Activated B cell treated with CpG ODN at 0.5 μM for 24 hours (primary cell): ENCODE measurements around the gene CDC16. TPM values are rescaled to one million over a fixed set of nuclear protein-coding genes. Genes with fewer than 3 reads are reported as not detected.

Source experiments
- ATAC-seq: fragments of 200-7000 bp; cut with Tn5 transposase; one replicate; pipeline ENCODE4 v1.10.0; 2021; ENCODE audit warnings: low read depth, mild to moderate bottlenecking, moderate library complexity
- CTCF ChIA-PET: fragments of 350-600 bp; sonication (Branson Sonifier 250); formaldehyde crosslinking; loops from one replicate; lab custom pipeline; 2021; ENCODE audit warnings: antibody characterized with exemption; lab: Charles Lee
- POLR2A ChIA-PET: fragments of 350-600 bp; sonication (Branson Sonifier 250); formaldehyde crosslinking; loops from one replicate; lab custom pipeline; 2021; ENCODE audit warnings: antibody characterized with exemption; lab: Charles Lee
- DNase-seq: peaks from one replicate; pipeline ENCODE4 v3.0.0; 2022
- H3K27ac Mint-ChIP-seq: one replicate; pipeline ENCODE4 v1.8.0; 2020; ENCODE audit warnings: mixed read lengths
- H3K27me3 Mint-ChIP-seq: one replicate; pipeline ENCODE4 v1.8.0; 2021; ENCODE audit warnings: mixed read lengths
- H3K36me3 Mint-ChIP-seq: one replicate; pipeline ENCODE4 v1.8.0; 2021; ENCODE audit warnings: low read depth, mixed read lengths
- H3K4me1 Mint-ChIP-seq: one replicate; pipeline ENCODE4 v1.8.0; 2021; ENCODE audit warnings: mixed read lengths
- H3K4me3 Mint-ChIP-seq: one replicate; pipeline ENCODE4 v1.8.0; 2020; ENCODE audit warnings: mild to moderate bottlenecking, mixed read lengths
- H3K9me3 Mint-ChIP-seq: one replicate; pipeline ENCODE4 v1.8.0; 2020; ENCODE audit warnings: mixed read lengths
- CTCF ChIP-seq: fragments of 200-600 bp; IDR thresholded peaks from one replicate; pipeline ENCODE4 v1.8.0; 2022; ENCODE audit warnings: antibody characterized with exemption, mild to moderate bottlenecking
- intact Hi-C: fragments of 100-400 bp; cut with micrococcal nuclease; formaldehyde crosslinking; loops from one replicate; pipeline ENCODE4 v1.15.1; 2024
- total RNA-seq: library from RNA; stranded (reverse); gene quantifications from 2 replicates; pipeline ENCODE4 v1.2.3, GENCODE V29; 2022

CDC16 gene
- total RNA-seq, 1 donor from 2014 or later = 98.0 TPM

- Mint-ChIP-seq H3K4me1 (peaks cover 11% of the 10 kb centered on the region), H3K4me3 (no peak overlapping the region), H3K27me3 (no peaks in the 10 kb centered on the region), H3K27ac (no peak overlapping the region), H3K36me3 (peaks cover 83% of the 10 kb centered on the region), H3K9me3 (no peaks in the 10 kb centered on the region)
- intact Hi-C loops = no loop called here
- CTCF ChIA-PET = no interaction called here
- DNase-seq = no peak
- ATAC-seq = no peak
- TF ChIP-seq CTCF = no peak
- POLR2A ChIA-PET = no interaction called here
Observed at GRCh38 chr13:114288157-114288591, 53.5 kb downstream of the CDC16 start.

- H3K36me3 Mint-ChIP-seq = peaks cover 62% of the 10 kb centered on the region
- no peaks in the 10 kb centered on the region for H3K9me3 Mint-ChIP-seq
- H3K4me1 Mint-ChIP-seq = no peaks in the 10 kb centered on the region
- CTCF ChIA-PET = no interaction called here
- intact Hi-C loops = no loop called here
- ATAC-seq (no peak), DNase-seq (no peak)
- H3K4me3 Mint-ChIP-seq = no peak overlapping the region
- POLR2A ChIA-PET = no interaction called here
- H3K27ac Mint-ChIP-seq = no peak overlapping the region
- no peaks in the 10 kb centered on the region for H3K27me3 Mint-ChIP-seq
- TF ChIP-seq CTCF = no peak
Observed at GRCh38 chr13:114296448-114296847, 61.8 kb downstream of the CDC16 start.

GRCh38 chr13:114296902-114297301, 62.2 kb downstream of the CDC16 start:
- Mint-ChIP-seq H3K36me3 (peaks cover 62% of the 10 kb centered on the region), H3K4me3 (no peak overlapping the region), H3K4me1 (no peaks in the 10 kb centered on the region), H3K27me3 (no peaks in the 10 kb centered on the region), H3K9me3 (no peaks in the 10 kb centered on the region), H3K27ac (no peak overlapping the region)
- no peak for DNase-seq
- TF ChIP-seq CTCF = no peak
- intact Hi-C loops = no loop called here
- CTCF ChIA-PET = no interaction called here
- POLR2A ChIA-PET = no interaction called here
- ATAC-seq = no peak

GRCh38 chr13:114298866-114299265, 64.2 kb downstream of the CDC16 start:
- Mint-ChIP-seq H3K4me1 (no peaks in the 10 kb centered on the region), H3K4me3 (no peak overlapping the region), H3K27me3 (no peaks in the 10 kb centered on the region), H3K27ac (no peak overlapping the region), H3K36me3 (peaks cover 63% of the 10 kb centered on the region), H3K9me3 (no peaks in the 10 kb centered on the region)
- no peak for TF ChIP-seq CTCF
- ChIA-PET POLR2A (no interaction called here), CTCF (no interaction called here)
- DNase-seq (no peak), ATAC-seq (no peak)
- intact Hi-C loops = no loop called here

- Mint-ChIP-seq H3K36me3 (peaks cover 63% of the 10 kb centered on the region), H3K4me1 (no peaks in the 10 kb centered on the region), H3K9me3 (no peaks in the 10 kb centered on the region), H3K27me3 (no peaks in the 10 kb centered on the region), H3K27ac (no peak overlapping the region), H3K4me3 (no peak overlapping the region)
- intact Hi-C loops = no loop called here
- POLR2A ChIA-PET = no interaction called here
- no peak for DNase-seq
- TF ChIP-seq CTCF = no peak
- CTCF ChIA-PET = interaction anchor here (0.6 kb wide), 1 partner anchor 53 kb away, joined by 3 read pairs; no protein-coding TSS in a partner anchor
- no peak for ATAC-seq
Observed at GRCh38 chr13:114299604-114300305, 65.1 kb downstream of the CDC16 start.
